Activated CD4-positive, alpha-beta T cell treated with anti-CD3 and anti-CD28 coated beads, Interleukin-10, Interleukin-2, amounts not matched to agents 100 ng/mL and 50 ng/mL, durations not matched to agents 16 hours and 8 hours (primary cell): ENCODE data around the gene GDPD4.

ENCODE experiments used
- DNase-seq: peaks from one replicate; pipeline ENCODE4 v3.0.0-alpha.2; 2020

The GDPD4 gene, protein sequence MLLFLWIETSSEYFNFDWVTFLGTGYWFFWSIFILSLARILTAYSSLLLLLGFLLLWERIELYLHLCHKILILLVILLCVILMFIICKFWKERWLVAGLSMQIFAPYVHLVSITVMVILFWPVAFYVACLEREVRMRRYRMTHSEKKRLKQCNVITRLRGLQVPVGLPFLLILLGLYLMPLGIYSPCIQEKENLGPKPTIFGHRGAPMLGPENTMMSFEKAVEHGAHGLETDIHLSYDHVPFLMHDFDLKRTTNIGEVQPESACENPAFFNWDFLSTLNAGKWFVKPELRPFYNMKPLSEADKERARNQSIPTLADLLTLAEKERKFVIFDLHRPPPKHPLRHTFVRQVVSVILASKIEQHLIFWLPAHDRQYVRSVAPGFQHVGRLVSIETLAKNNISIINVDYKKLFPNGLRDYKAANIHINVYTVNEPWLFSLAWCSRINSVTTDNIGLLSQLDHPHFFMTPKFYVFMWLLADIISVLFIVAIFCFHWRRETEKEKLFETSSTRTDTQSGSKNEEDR

DNA sequence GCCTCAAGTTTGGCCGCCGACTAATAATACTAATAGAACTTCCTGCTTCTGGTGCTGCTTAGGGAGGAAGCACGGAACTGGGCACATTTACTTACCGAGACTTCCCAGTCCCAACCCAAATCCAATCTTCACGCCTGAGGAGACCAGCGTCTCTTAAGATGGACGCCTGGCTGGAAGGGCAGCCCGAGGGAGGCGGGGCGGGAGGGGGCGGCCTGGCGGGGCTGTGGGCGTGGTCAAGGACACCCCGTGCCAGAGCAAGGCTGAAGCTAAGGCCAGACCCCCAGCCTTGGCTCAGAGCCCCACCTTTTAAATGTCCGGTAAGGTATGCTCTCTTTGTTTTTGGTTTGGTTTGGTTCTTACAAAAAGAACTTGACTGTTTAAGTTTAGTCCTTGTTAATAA, at the start of gene GDPD4:
Gene GDPD4, minus strand, starts transcription at position 177 of the 400 bp plus-strand sequence. CDS start 16,549 bp downstream, outside the sequence.
- no peak for DNase-seq

DNA sequence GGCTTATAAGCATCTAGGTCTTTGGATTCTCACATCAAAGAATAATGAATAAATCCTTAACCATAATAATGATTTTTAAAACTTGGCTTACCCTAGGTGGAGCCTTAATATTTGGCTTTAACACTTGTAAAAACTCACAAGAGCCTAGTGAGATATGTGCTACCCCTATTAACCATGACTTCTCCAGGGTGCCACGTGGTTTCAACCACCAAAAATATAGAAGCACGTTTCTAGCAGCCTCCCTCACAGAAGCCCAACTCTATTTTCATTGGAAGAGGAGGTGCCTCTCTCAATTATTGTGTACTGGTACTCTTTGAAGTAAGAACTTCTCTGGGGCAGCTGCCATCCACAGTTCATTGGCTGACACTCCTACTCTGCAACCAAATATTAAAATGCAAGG, 46.5 kb upstream of the GDPD4 start:
- no peak for DNase-seq

DNA sequence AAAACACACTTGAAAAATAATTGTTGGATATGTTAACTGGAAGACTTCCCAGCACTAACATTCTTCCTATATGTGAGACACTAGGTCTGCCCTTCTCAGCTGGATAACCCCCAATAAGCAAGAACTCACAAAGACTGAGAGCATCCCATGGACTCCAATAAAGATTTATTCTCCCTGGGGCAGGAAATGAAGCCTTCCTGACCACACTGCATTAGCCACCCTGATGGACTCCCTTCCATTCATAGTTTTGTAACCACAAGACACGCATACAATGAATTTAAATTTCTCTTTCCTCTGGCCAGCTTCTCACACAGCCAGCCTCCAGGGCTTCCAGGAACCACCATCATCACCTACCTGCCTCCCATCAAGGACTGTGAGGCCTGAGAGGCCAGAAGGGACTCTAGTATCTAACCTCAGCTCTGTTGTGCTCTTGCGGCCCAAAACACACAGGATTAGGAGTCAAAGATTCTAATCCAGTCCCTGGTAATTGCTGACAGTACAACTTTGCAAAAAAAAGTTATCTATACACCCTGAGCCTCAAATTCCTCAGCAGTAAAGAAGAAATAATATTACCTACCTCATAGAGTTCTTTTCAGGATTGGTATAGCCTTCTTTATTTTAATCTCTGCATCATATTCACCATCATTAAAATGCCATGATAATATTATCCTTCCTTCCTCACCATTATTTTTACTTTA, 45.6 kb upstream of the GDPD4 start:
- DNase-seq: no peak

DNA sequence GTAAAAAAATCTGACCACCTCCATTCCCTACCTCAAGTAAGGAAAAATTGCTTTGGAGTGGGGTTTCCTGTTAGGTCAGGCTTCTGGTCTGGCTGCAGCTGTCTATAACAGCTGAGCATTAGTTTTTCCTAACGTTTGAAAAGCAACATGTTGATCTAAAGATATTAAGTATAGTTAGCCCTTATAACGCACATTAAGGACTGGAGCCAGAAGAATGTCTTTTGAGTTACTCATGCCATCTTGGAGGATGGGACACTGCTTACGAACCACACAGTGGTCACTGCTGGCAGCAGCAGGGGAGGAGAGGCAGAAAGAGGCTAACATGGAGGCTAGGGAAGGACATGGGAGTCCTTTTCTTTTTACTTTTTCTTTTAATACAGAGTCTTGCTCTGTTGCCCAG, 44.1 kb upstream of the GDPD4 start:
- no peak for DNase-seq

DNA sequence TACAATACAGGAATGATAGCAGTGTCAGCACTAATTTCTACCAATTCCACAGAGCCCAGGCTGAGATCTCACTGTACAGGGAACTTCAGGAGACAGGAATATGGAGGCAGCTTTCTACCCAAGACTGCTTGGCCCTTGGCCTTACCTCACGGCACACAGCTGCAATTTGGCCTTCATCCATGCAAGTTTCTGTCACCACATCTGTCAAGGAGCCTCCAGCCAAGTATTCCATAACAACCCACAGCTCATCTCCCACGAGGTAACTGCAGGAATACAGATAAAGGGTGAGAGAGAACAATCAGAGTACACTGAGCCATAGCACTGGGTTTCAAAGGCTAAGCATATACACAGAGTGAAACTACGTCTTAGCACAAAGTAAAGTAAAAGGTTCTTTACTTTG, 39.0 kb upstream of the GDPD4 start:
- DNase-seq: no peak

DNA sequence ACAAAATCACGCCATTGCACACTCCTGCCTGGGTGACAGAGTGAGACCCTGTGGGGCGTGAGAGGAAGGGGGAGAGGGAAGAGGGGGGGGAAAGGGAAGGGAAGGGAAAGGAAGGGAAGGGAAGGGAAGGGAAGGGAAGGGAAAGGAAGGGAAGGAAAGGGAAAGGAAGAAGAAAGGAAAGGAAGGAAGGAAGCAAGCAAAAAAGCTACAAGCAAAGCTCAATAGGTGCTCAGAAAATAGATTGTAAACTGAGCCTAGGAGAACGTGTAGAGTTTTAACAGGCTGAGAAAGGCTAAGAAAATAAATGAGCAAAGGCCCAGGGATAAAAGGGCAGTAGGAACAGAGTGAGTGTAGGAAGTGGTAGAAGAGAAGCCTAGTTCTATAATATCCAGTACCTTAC, 30.8 kb upstream of the GDPD4 start:
- DNase-seq: no peak

DNA sequence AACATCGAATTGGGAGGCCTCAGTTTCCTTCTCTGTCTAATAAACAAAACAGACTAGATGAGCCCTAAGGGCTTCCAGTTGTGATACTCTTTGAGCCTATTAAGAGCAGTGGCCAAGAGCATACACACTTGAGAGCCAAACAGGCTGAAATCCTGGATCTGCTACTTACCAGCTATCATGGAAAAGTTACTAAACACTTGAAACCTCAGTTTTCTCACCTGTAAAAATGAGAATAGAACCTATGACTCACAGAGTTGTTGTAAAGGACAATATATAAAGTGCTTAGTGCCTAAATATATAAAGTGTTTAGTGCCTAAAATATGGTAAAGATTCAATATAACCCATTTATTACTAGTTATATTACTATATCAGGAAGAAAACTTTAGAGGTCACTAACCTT, 23.7 kb upstream of the GDPD4 start:
- DNase-seq: peak; percentile 30

DNA sequence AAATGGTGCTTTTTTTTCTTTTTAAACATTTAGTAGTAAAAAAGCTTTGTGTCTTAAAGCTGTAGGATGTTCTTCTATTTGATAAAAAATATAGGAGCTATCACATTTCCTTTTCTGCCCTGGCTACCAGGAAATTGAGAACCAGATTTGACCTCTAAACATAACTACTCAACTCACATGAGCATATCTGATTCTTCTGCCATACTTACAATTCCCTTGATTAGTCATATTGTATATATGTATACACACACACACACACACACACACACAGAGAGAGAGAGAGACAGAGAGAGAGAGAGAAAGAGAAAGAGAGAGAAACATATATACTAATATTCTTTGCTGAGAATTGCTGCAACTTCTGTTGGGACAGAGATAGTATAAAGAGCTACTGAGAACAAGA, 23.0 kb upstream of the GDPD4 start:
- DNase-seq: peak; percentile 15

DNA sequence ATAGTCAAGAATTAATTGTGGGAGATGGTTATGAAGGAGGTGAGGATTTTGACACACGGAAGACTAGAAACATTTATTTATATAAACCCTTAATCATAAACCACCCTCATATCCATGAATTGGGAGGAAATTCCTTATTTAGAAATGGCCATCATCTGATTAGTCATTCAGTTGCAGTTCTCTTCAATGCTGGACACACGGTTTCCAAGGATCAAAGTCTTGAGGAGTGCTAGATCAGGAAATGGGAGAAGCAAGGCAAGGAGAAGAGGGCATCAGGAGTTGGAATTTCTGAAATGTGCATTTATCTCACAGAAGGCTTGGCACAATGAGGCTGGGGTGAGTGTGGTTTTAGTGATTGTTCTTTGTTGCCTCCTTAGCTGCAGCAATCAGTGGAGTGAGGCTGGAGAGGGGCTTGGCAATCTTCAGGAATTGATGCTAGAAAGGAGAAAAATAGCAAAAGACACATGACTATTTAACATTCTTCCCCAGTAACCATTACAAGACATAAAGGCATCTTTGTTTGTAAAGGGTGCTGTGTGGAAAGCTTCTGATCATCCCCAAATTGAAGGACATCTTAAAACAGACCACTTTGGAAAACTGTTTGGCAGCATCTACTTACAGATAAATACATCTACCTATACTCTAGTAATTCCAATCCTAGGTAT, 21.6 kb upstream of the GDPD4 start:
- no peak for DNase-seq

DNA sequence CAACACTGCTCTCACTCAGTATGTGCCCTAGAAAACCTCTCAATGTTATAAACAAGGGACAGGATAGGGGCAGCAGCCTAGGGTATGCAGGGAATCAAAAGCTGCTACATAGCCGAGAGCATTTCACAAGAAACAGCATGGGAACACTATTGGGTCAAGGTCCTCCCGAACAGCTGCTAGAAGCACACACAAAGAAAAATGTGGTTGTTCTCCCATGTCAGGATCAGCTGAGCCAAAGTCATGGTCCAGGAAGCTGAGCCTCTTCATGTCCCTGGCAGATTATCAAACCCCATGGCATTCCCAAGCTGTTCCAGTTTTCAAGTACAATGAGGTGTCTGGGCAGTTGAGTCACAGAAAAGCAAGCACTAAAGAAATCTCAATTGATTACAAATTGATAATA, 21.0 kb upstream of the GDPD4 start:
- DNase-seq: no peak

DNA sequence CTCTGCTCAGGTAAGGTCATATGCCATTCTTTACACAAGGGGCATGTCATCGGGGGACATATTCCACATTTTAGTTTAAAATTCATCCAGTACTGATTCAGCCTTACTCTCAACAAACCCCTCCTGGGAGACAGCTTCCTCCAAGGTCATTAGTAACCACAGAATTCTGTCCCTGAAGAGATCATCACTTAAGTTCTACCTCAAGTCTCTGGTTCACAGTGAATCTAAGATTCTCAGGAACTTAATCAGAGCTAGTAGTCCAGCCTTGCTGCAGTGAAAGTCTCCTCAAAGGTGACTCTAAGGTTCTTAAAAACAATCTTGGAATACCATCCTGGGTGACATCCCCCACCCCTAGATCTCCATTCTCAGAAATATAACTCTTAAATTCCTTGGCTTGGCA, 18.9 kb upstream of the GDPD4 start:
- DNase-seq: no peak

DNA sequence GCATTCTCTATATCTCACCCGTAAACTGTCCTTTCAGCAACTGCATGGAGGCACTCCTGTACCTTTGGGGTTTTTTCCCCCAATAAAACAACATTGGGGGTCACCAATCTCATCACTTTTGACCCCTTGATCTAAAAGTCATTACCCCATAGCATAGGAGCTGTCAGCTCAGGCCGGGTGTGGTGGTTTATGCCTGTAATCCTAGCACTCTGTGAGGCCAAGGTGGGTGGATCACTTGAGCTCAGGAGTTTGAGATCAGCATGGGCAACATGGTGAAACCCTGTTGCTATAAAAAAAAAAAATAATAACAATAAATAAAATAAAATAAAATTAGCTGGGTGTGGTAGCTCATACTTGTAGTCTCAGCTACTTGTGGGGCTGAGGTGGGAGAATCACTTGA, 17.1 kb upstream of the GDPD4 start:
- DNase-seq: no peak

DNA sequence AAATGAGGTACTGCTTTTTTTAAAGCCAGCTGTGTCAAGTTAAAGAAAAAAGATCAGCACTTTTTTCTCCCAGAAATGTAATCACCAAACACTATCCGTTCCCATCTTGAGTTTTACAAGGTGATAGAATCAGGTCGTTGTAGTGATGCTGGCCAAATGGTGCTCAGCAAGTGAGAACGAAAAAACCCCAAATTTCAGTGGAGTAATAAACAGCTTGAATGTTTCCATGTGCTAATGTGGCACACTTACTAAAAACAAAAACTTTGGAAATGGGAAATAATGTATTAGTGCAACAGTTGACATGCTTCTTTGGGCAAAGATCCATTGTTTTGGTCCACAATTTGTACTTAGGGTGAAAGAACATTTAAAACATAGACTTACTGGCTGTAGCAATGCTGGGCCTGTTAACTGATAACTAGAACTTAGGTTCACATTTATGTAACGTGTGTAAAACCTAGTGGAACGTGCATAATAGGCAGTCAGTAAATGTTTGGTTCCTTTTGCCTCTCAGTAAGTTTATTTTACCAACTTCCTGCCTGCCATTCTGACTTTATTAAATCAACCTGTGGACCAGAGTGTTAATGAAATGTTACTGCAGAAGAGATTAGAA, 15.4 kb upstream of the GDPD4 start:
- no peak for DNase-seq

DNA sequence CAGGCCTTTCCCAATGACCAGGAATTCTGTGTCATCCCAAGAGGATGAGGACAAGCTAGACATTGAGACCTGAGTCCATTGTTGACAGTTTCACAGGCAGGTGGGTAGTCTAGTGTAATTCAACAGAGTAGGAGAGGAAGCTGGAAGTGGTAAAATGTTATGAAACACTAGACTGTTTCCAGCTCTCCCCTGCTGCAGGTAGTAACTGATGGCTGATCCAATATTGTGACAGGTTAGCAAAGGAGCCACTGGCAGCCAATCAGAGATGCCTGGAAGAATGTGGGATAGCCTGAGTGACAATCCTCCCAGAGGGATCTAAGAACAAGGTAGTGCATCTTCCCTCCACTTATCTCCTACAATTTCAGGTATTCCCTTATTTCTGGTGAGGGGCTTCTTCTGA, 10.6 kb upstream of the GDPD4 start:
- no peak for DNase-seq

DNA sequence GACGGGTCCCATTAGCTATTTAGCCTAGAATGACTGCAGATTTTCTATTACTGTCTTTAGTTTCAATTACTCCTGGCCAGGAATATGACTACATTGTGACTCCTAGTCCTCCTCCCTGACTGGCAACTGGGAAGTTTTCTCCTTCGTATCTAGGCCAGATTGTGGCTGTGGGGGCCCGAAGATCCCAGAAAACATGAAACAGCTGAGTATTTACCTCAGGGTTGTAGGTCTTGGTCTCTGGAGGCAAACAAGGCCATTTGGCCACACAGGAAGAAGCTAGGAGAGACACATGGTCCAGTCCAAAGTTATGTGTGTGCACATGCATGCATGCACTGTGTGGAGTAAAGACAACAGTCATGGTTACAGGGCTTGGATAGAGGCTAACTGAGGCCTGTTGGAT, 10.2 kb upstream of the GDPD4 start:
- DNase-seq: no peak

DNA sequence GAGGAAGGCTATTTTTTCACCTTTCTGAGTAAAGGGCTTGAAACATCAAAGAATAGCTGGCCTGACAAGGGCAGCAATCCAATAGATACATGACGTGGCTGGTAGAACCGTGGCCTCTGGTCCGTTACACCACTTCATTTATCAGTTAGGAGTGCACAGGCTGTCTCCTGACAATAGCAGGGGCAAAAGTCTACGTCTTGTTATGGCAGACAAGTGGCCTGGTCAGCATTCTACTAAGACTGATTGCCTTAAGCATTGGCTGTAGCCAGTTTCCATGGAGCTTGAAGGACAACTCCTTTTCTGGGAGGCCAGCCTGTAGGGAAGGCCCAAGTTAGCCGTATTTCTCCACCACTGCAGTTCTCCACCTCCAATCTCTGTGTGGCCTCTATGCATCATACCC, 9.2 kb upstream of the GDPD4 start:
- DNase-seq: no peak

DNA sequence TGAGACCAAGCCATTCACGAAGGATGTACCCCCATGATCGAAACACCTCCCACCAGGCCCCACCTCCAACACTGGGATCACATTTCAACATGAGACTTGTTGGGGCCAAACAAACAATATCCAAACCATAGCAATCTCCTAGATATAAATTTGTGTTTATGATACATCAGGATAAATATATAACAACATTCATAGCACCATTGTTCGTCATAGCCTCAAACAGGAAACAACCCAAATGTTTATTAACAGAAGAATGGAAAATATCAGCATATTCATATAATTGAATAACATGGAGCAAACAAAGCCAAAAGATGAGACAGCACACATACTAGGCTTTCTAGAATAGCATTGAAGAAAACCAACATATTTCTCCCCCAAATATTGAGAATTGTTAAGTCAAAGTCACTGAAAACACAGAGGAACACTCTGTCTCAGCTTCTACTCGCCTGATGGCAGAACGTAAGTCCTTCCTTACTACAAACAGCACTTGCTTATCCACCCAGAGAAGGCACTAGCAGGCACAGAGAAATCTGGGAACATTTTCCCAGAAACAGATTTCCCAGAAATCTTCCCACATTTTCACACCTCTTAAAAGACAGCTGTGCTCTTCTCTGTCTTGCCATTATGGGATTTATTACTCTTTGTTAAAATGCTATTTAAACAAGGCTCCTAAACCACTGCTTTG, 8.1 kb upstream of the GDPD4 start:
- no peak for DNase-seq

DNA sequence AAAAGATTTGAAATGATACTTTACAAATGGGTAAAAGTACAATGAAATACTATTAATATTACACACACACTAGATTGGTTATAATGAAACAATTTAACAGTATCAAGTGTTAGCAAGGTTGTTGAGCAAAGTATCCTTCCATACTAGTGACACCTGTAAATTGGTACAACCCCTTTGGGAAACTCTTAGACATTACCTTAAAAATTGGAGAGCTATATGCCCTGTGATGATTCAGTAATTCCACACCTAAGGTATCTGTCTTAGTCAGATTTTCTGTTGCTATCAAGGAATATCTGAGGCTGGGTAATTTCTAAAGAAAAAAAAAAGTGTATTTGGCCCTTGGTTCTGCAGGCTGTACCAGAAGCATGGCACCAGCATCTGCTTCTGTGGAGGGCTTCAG, 7.4 kb upstream of the GDPD4 start:
- peak; percentile 5 for DNase-seq

DNA sequence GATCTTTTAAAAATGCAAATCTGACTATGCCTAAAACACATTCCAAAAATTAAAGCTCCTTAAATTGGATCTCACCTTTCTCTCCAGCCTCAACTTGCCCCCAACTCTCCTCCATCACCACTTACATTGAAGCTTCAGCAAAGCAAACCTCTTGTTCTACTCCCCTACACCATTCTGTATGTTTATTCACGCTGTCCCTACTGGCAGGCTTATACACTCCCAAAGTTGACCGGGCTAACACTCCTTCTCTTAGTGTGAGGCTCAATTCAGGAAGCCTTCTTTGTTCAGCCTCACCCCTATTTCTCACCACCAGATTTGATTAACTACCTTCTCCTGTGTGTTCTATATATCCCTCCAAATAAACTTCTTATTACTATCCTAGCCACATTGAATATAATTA, 1.8 kb upstream of the GDPD4 start:
- DNase-seq: no peak

DNA sequence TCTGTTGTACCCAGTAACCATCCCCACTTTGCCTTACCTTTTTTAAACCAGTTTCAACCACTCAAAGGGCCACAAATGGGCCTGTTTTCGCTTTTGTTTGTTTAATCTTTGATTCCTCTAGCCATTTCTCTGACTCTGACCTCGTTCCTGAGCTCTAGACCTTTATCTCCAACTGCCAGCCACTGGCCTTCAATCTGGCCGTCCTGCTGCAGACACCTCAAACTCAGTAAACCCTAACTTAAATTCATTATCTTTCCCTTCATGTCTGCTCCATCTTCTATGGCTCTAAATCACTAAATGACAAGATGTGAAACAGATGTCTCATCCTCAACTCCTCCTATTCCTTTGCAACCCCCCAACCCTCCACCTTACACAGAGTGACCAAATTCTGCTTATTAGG, 1.3 kb upstream of the GDPD4 start:
- no peak for DNase-seq

DNA sequence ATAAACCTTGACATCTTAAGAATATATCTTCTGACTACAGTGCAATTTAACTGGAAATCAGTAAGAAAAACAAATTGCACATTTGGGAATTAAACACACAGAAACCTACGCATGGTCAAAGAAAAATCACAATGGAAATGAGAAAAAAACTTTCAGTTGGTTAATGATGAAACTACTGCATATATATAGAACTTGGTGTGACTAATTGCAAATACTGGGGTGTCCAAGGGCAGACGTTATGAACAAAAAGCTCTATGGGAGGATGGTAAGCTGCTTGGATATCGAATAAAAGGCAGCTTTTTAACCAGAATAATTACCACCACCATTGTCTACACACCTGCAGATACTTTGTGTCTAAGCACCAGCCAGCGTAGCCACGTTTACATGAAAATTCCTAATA, 791 bp downstream of the GDPD4 start:
- no peak for DNase-seq

DNA sequence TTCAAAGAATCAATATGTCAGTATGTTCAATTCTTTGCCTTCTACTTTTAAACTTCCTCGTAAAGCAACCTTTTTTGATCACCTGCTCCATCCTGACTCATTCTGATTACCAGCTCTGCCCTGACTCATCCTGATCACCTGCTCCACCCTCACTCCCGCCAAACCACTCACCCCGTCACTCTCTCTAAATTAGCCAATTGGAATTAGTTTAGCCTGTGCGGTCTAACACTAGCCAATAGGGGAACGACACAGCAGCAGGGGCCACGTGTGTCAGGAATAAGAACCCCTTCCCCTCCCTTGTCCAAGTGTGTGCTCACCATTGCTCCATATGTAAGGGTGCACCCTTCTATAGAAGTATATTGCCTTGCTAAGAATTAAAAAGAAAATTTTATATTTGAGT, 1.5 kb downstream of the GDPD4 start:
- peak; percentile 33 for DNase-seq

DNA sequence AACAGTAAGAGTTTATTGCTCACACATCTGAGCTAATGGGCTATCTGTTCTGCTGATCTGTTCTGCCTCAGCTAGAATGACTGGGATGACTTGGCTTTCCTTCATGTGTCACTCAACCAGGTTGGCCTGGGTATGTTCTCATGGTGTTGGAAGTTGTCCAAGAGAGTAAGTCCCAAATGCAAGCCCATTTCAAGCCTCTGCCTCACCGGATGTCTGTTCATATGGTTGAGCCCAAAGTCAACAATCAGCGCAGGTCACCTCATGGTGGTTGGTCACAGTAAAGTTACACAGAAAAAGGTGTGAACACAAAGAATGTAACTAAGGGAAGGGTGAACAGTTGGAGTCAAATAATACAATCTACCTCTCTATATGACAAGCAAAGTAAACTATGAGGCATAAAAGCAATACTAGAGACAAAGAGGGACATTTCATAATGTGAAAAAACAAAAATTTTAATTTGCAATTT, 1.9 kb downstream of the GDPD4 start:
- no peak for DNase-seq
